ENCODE data around the gene SPTBN1.

- TF ChIP-seq CTCF (IDR thresholded peaks at IDR 0.05) (no peak), POLR2A (IDR thresholded peaks at IDR 0.05) (no peak)
These were observed 129.1 kb downstream of the SPTBN1 start for GRCh38 chr2:54585136-54585733.
